DOHH2 (cell line): Measurements from ENCODE around the gene DRGX.

ENCODE experiments used
- H3F3A ChIP-seq: fragments of 200-600 bp; sonication (generic), shearing (Covaris generic); 2 replicates; pipeline ENCODE4 v1.6.0; 2016; ENCODE audit warnings: antibody characterized with exemption, mild to moderate bottlenecking; ENCODE audit not compliant: control insufficient read depth, insufficient read depth
- H3K27ac ChIP-seq: fragments of 200-600 bp; sonication (generic); 2 replicates; pipeline ENCODE4 v1.5.1; 2014; ENCODE audit warnings: low read depth, mild to moderate bottlenecking, low read length, moderate library complexity
- H3K27me3 ChIP-seq: fragments of 200-600 bp; sonication (generic); 2 replicates; pipeline ENCODE4 v1.6.1; 2014; ENCODE audit warnings: mild to moderate bottlenecking, low read length, mixed read lengths; ENCODE audit not compliant: control insufficient read depth
- H3K36me3 ChIP-seq: fragments of 200-600 bp; sonication (generic); 2 replicates; pipeline ENCODE4 v1.6.1; 2014; ENCODE audit warnings: mild to moderate bottlenecking, low read length, moderate library complexity, mixed read lengths; ENCODE audit not compliant: control insufficient read depth
- H3K4me1 ChIP-seq: fragments of 200-600 bp; sonication (generic); 2 replicates; pipeline ENCODE4 v1.6.1; 2014; ENCODE audit warnings: mild to moderate bottlenecking, low read length, mixed read lengths; ENCODE audit not compliant: control insufficient read depth
- H3K4me2 ChIP-seq: fragments of 200-600 bp; sonication (generic); 2 replicates; pipeline ENCODE4 v1.6.0; 2014; ENCODE audit warnings: mild to moderate bottlenecking, low read length, moderate library complexity
- H3K4me3 ChIP-seq: fragments of 200-600 bp; sonication (generic); 2 replicates; pipeline ENCODE4 v1.5.1; 2014; ENCODE audit warnings: mild to moderate bottlenecking, low read length, mixed read lengths
- H3K79me2 ChIP-seq: fragments of 200-600 bp; sonication (generic); 2 replicates; pipeline ENCODE4 v1.6.1; 2014; ENCODE audit warnings: mild to moderate bottlenecking, low read length, mixed read lengths; ENCODE audit not compliant: control insufficient read depth
- H3K9me2 ChIP-seq: fragments of 200-600 bp; sonication (generic); replicated peaks from 2 replicates; pipeline ENCODE4 v1.6.1; 2014; ENCODE audit warnings: mild to moderate bottlenecking, low read length, mixed read lengths; ENCODE audit not compliant: control insufficient read depth
- H3K9me3 ChIP-seq: fragments of 200-600 bp; sonication (generic); 2 replicates; pipeline ENCODE4 v1.6.1; 2014; ENCODE audit warnings: antibody characterized with exemption, low read length, mixed read lengths; ENCODE audit not compliant: control insufficient read depth, insufficient read depth
- H4K20me1 ChIP-seq: fragments of 200-600 bp; sonication (generic); 2 replicates; pipeline ENCODE4 v1.6.0; 2014; ENCODE audit warnings: low read depth, mild to moderate bottlenecking, antibody characterized with exemption, low read length, moderate library complexity; ENCODE audit not compliant: control insufficient read depth, insufficient read depth
- EZH2phosphoT487 ChIP-seq: fragments of 200-600 bp; sonication (generic); IDR thresholded peaks from 2 replicates; pipeline ENCODE4 v1.6.1; 2017; ENCODE audit warnings: borderline replicate concordance, mild to moderate bottlenecking, antibody characterized with exemption, low read length, moderate library complexity, mixed read lengths
- TF ChIP-seq, protein P1 (sequence below): fragments of 200-600 bp; sonication (generic); IDR thresholded peaks from one replicate; pipeline ENCODE4 v1.5.1; 2014; ENCODE audit warnings: antibody characterized with exemption, mild to moderate bottlenecking, low read depth, low read length; ENCODE audit not compliant: poor library complexity, severe bottlenecking

DRGX gene

DNA sequence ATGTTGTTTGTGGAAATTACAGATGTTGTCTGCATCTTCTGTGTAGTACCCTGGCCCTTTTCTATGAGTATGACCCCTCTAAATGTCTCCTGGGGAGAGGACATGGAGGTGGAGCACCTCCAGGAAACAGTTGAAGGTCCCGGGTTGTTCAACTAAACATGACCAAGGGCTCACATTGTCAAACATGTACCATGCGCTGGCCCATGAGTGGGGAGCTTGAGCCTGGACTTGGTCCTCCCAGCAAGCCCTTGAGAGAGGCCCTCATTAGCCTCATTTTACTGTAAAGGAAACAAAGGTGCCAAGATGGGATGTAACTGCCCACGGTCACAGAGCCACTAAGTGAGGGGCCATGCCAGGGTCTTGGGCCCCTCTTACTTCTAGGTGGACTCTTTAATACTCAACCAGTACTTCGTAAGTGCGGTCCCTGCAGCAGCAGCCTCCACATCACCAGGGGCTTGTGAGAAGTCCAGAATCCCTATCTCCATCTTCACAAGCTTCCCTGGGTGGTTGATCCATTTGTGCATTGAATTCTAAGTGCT lies 65.7 kb downstream of the DRGX start:
- Histone ChIP-seq H3K27me3 (no peaks in the 10 kb centered on the region), H3K4me2 (no peak overlapping the region), H4K20me1 (no peaks in the 10 kb centered on the region), H3F3A (no peaks in the 10 kb centered on the region), H3K9me2 (no peaks in the 10 kb centered on the region), H3K4me1 (no peaks in the 10 kb centered on the region), H3K9me3 (peaks cover 4% of the 10 kb centered on the region), H3K79me2 (no peaks in the 10 kb centered on the region), H3K27ac (no peak overlapping the region), H3K4me3 (no peak overlapping the region), H3K36me3 (no peaks in the 10 kb centered on the region)
- no peak for TF ChIP-seq EZH2phosphoT487
- TF ChIP-seq, protein P1, sequence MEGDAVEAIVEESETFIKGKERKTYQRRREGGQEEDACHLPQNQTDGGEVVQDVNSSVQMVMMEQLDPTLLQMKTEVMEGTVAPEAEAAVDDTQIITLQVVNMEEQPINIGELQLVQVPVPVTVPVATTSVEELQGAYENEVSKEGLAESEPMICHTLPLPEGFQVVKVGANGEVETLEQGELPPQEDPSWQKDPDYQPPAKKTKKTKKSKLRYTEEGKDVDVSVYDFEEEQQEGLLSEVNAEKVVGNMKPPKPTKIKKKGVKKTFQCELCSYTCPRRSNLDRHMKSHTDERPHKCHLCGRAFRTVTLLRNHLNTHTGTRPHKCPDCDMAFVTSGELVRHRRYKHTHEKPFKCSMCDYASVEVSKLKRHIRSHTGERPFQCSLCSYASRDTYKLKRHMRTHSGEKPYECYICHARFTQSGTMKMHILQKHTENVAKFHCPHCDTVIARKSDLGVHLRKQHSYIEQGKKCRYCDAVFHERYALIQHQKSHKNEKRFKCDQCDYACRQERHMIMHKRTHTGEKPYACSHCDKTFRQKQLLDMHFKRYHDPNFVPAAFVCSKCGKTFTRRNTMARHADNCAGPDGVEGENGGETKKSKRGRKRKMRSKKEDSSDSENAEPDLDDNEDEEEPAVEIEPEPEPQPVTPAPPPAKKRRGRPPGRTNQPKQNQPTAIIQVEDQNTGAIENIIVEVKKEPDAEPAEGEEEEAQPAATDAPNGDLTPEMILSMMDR = no peak

DNA sequence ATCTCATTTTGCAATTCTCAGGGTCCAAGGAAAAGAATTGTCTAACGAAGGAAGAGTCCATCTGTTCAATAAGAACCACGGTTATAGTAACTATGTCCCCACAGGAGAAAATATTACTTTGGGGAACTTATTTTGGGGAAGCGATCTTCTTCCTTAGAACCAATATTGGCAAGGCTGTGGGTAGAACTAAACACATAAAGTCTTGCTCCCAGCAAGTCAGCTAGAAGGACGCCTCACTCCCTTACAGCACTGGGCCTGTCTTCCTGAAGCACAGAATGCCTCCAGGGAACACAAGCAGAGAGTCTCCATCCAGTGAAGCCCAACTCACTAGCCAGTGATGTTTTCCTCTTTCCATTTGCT lies 66.8 kb downstream of the DRGX start:
- no peak for TF ChIP-seq EZH2phosphoT487
- TF ChIP-seq, protein P1 = no peak
- H3K36me3 ChIP-seq = no peaks in the 10 kb centered on the region
- no peak overlapping the region for H3K4me3 ChIP-seq
- no peaks in the 10 kb centered on the region for H3K79me2 ChIP-seq
- H3F3A ChIP-seq = no peaks in the 10 kb centered on the region
- no peaks in the 10 kb centered on the region for H3K4me1 ChIP-seq
- H3K9me2 ChIP-seq = no peaks in the 10 kb centered on the region
- H3K4me2 ChIP-seq = no peak overlapping the region
- H4K20me1 ChIP-seq = no peaks in the 10 kb centered on the region
- no peak overlapping the region for H3K27ac ChIP-seq
- no peaks in the 10 kb centered on the region for H3K9me3 ChIP-seq
- H3K27me3 ChIP-seq = no peaks in the 10 kb centered on the region

DNA sequence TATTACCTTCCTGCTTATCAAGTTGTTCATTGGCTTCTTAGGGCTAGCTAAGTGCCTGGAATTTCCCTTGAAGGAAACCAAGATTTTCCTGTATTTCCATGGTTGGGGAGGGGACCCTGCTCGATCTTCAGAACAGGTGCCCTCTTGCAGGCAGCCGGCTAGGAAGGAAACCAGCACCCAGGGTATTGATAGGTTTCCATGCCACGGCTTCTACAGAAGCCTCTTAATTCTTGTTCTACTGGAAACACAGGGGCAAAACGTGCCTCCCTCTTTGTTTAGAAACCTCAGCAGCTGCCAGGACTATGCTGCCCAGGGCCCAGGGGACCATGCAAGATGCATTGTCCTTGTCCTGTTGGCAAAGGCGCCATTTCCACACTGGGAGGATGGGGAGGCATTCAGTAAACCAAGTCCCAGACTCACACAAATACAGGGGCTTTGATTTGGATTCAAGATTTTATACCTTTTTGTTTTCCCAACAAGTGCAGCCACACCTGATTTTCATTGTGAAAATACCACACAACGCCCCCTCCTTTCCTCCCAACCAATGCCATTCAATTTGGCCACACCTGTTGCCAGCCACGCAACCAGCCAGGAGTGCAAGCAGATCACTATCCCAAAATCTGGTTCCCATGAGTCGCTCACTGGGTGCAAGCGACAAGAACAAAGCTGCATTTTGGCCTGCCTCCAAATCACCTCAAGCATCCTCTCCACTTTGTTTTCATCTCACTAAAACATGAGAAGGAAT lies 67.3 kb downstream of the DRGX start:
- Histone ChIP-seq H3K4me2 (no peak overlapping the region), H4K20me1 (no peaks in the 10 kb centered on the region), H3K9me2 (no peaks in the 10 kb centered on the region), H3K4me1 (no peaks in the 10 kb centered on the region), H3K36me3 (no peaks in the 10 kb centered on the region), H3K79me2 (no peaks in the 10 kb centered on the region), H3K27me3 (no peaks in the 10 kb centered on the region), H3K4me3 (no peak overlapping the region), H3K27ac (no peak overlapping the region), H3K9me3 (no peaks in the 10 kb centered on the region), H3F3A (no peaks in the 10 kb centered on the region)
- no peak for TF ChIP-seq EZH2phosphoT487
- TF ChIP-seq, protein P1 = no peak
